Mucosa of rectum (tissue), 2 donors: ENCODE measurements around the gene CARD8.
A peak's percentile ranks its signal among the peaks of the same experiment; 100 is the strongest.

Source experiments
- H3K27ac ChIP-seq, 2 donors: one replicate each; pipeline ENCODE4 v1.7.0; 2013; ENCODE audit warnings: inconsistent platforms in 2 of 2, low read depth in 2 of 2, low read length in 2 of 2
- H3K27me3 ChIP-seq, 2 donors: one replicate each; pipeline ENCODE4 v1.7.0; 2013; ENCODE audit warnings: low read length in 2 of 2; ENCODE audit not compliant: control insufficient read depth in 2 of 2, insufficient read depth in 2 of 2
- H3K36me3 ChIP-seq, 2 donors: one replicate each; pipeline ENCODE4 v1.7.0; 2013; ENCODE audit warnings: low read length in 2 of 2; ENCODE audit not compliant: control insufficient read depth in 2 of 2, insufficient read depth in 2 of 2
- H3K4me1 ChIP-seq, 2 donors: one replicate each; pipeline ENCODE4 v1.7.0; 2013; ENCODE audit warnings: low read length in 2 of 2, mild to moderate bottlenecking in 1 of 2; ENCODE audit not compliant: control insufficient read depth in 2 of 2, insufficient read depth in 2 of 2
- H3K4me3 ChIP-seq, 2 donors: one replicate each; pipeline ENCODE4 v1.7.0; 2013; ENCODE audit warnings: low read length in 2 of 2
- H3K9ac ChIP-seq, 2 donors: one replicate each; pipeline ENCODE4 v1.7.0; 2013; ENCODE audit warnings: low read length in 2 of 2, low read depth in 1 of 2, mild to moderate bottlenecking in 1 of 2
- H3K9me3 ChIP-seq, 2 donors: one replicate each; pipeline ENCODE4 v1.7.0; 2013; ENCODE audit warnings: low read length in 2 of 2; ENCODE audit not compliant: control insufficient read depth in 2 of 2
- donor health status: healthy.
- donor health status: Normal muscosa, but diverticular disease.

CARD8 gene

DNA sequence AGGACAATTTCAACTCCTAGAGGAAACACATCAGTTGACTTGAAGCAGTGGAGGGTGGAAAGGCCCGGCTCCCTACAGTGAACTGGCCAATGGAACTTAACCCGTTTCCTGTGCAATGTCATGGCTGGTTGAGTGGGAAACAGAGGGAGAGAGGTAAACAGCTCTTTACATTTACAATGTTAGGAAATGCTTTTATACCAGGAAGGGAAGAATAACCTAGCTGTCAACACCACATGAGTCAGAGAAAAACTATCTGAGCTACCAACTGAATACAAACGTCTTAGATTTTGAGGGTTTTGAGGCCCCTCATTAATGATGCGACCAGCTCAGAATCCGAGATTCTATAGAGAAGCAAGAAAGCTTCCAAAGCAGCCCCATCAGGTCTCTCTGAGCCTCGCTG, 36.7 kb downstream of the CARD8 start:
- no peak overlapping the region for H3K4me3 ChIP-seq
- no peaks in the 10 kb centered on the region for H3K27me3 ChIP-seq
- peaks cover 7 to 18% of the 10 kb centered on the region in 2 donors for H3K36me3 ChIP-seq
- no peaks in the 10 kb centered on the region for H3K4me1 ChIP-seq
- no peak overlapping the region for H3K27ac ChIP-seq
- H3K9me3 ChIP-seq = no peaks in the 10 kb centered on the region
- no peak overlapping the region for H3K9ac ChIP-seq

- H3K9ac ChIP-seq = no peak overlapping the region
- peaks cover 8 to 23% of the 10 kb centered on the region in 2 donors for H3K36me3 ChIP-seq
- no peaks in the 10 kb centered on the region for H3K4me1 ChIP-seq
- H3K9me3 ChIP-seq = no peaks in the 10 kb centered on the region
- H3K27me3 ChIP-seq = no peaks in the 10 kb centered on the region
- no peak overlapping the region for H3K27ac ChIP-seq
- no peak overlapping the region for H3K4me3 ChIP-seq
These were observed 38.8 kb downstream of the CARD8 start for GRCh38 chr19:48216933-48217332.

DNA sequence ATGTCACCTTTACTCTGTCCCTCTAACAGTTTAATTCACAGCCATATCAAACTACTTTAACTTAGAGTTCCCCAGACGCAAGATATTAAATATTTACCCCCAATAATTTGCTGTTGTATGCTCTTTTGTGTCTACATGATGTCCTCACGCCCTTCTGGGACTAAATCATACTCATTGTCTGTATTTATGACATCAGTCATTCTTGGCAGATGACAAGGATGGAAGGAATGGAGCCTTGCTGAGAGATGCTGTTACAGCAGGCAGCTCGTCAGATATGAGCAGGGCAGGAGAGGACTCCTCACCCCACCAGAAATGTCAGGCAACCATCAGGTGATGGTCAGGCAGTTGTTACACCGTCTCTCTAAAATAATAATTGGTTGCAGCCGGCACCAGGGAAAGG, 41.8 kb downstream of the CARD8 start:
- Histone ChIP-seq H3K9ac (no peak overlapping the region), H3K4me3 (no peak overlapping the region), H3K9me3 (no peaks in the 10 kb centered on the region), H3K27ac (no peak overlapping the region), H3K36me3 (peaks cover 5 to 27% of the 10 kb centered on the region in 2 donors), H3K27me3 (no peaks in the 10 kb centered on the region), H3K4me1 (no peaks in the 10 kb centered on the region)

GRCh38 chr19:48210005-48210404, 45.7 kb downstream of the CARD8 start:
- H3K4me1 ChIP-seq = no peaks in the 10 kb centered on the region
- peaks cover 2 to 18% of the 10 kb centered on the region in 2 donors for H3K36me3 ChIP-seq
- no peak overlapping the region for H3K9ac ChIP-seq
- no peaks in the 10 kb centered on the region for H3K27me3 ChIP-seq
- H3K4me3 ChIP-seq = no peak overlapping the region
- H3K9me3 ChIP-seq = no peaks in the 10 kb centered on the region
- no peak overlapping the region for H3K27ac ChIP-seq

GRCh38 chr19:48206397-48207093, 49.2 kb downstream of the CARD8 start:
- H3K27me3 ChIP-seq = no peaks in the 10 kb centered on the region
- H3K4me3 ChIP-seq = no peak overlapping the region
- H3K9ac ChIP-seq = no peak overlapping the region
- no peaks in the 10 kb centered on the region for H3K9me3 ChIP-seq
- H3K27ac ChIP-seq = no peak overlapping the region
- peaks cover 8 to 10% of the 10 kb centered on the region in 2 donors for H3K4me1 ChIP-seq
- H3K36me3 ChIP-seq = peaks cover 0 to 6% of the 10 kb centered on the region in 2 donors

DNA sequence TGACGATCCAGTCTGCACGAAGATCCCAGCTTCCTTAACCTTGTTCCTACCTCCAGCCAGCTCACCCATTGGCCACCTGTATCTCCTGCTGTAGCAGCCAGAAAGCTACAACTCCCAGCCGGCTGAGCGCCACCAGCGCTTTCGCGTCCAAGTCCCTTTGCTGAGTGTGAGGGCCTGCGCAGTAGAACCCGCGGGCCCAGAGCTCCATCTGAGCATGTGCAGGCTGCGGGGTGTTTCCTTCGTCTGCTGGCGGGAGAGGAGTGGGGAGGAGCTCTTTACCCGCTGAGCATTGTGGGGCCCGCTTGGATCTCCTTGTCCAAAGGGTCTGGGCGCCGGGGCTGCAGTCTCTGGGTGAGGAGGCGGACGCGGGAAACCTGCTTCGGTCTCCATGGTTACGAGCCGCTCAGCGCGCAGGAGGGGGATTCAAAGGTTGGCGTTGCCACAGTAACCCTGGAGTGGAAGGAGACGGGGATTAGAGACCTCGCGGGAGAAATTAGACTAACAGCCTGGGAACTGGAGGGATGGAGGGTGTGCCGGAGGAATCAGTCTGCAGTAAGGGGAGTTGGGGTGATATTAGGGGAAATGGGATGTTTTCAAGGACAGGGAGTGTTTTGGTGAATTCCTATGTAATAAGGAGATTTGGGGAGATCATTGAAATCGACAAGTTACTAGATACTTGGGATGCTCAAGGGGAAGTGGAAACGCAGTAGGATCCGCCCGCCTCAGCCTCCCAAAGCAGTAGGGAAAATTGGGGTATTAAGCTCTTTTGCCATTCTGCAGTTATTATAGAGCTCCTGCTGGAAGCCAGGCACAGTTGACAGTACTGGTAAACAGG, 51.7 kb downstream of the CARD8 start:
- Histone ChIP-seq H3K4me3 (peak overlapping the region; percentile 85 to 89), H3K27ac (peak overlapping the region; percentile 56 to 61), H3K9ac (peak overlapping the region; percentile 66 to 83), H3K27me3 (no peaks in the 10 kb centered on the region), H3K9me3 (no peaks in the 10 kb centered on the region), H3K36me3 (no peaks in the 10 kb centered on the region), H3K4me1 (peaks cover 8 to 10% of the 10 kb centered on the region in 2 donors)

GRCh38 chr19:48203222-48203793, 52.4 kb downstream of the CARD8 start:
- peaks cover 8 to 10% of the 10 kb centered on the region in 2 donors for H3K4me1 ChIP-seq
- no peaks in the 10 kb centered on the region for H3K27me3 ChIP-seq
- peak overlapping the region; percentile 85 to 89 for H3K4me3 ChIP-seq
- H3K9ac ChIP-seq = peak overlapping the region; percentile 8 to 66
- peak overlapping the region; percentile 56 to 61 for H3K27ac ChIP-seq
- H3K9me3 ChIP-seq = no peaks in the 10 kb centered on the region
- no peaks in the 10 kb centered on the region for H3K36me3 ChIP-seq

DNA sequence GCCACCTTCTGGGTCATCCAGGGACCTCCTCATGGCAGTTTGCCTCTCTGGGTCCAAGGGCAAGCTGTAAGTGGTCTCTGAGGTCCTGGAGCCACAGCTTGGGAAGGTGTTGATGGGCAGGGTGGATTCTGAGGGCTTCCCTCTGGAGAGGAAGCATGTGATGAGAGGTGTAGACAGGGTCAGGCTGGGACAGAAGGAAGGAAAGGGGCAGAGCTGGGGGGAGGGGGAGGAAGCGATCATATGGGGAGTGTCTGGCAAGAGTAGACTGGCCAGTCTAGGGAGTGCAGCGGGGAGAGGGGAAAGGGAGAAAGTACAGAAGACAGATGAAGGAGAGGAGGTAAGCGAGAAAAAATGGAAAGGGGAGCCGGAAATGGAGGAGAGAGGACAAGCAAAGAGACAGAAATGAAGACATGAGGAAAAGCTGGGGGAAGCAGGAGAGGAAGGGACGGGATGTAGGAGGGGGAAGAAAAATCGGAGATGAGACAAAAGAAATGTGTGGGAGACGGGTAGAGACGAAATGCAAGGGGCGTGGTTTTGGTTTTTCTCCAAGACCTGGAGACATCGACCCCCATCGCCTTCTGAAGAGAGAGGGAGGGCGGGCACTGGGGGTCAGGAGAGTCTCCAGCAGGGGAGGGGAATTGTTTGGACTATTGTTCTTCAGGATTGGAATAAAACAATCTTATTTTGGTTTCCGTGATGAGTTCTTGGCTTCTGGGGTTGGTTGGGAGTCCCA, 58.6 kb downstream of the CARD8 start:
- no peak overlapping the region for H3K27ac ChIP-seq
- H3K4me1 ChIP-seq = no peaks in the 10 kb centered on the region
- no peak overlapping the region for H3K4me3 ChIP-seq
- H3K9me3 ChIP-seq = no peaks in the 10 kb centered on the region
- no peaks in the 10 kb centered on the region for H3K36me3 ChIP-seq
- H3K9ac ChIP-seq = no peak overlapping the region
- H3K27me3 ChIP-seq = no peaks in the 10 kb centered on the region

- no peaks in the 10 kb centered on the region for H3K9me3 ChIP-seq
- no peaks in the 10 kb centered on the region for H3K27me3 ChIP-seq
- H3K27ac ChIP-seq = no peak overlapping the region
- no peak overlapping the region for H3K9ac ChIP-seq
- no peak overlapping the region for H3K4me3 ChIP-seq
- H3K36me3 ChIP-seq = peaks cover 0 to 3% of the 10 kb centered on the region in 2 donors
- H3K4me1 ChIP-seq = no peaks in the 10 kb centered on the region
These were observed 59.4 kb downstream of the CARD8 start for GRCh38 chr19:48196321-48196763.
